Measurements from ENCODE around the gene SH3BP2. TPM values are rescaled to one million over a fixed set of nuclear protein-coding genes. Genes with fewer than 3 reads are reported as not detected.

The SH3BP2 gene
- 10 to 100 TPM; 30.8 to 37.9 (median 34.7) TPM for polyA plus RNA-seq (ENCODE audit: insufficient read length in 4 of 4)

- DNase-seq (ENCODE audit: low read depth in 4 of 4, low spot score in 3 of 4), result no peak
Measured at GRCh38 chr4:2792711-2793585, at the start of gene SH3BP2. SH3BP2 (plus strand) TSS chr4:2793085; CDS start chr4:2820618, 27,533 bp downstream.

GRCh38 chr4:2743518-2744445 lies 49.1 kb upstream of the SH3BP2 start:
- no peak for DNase-seq (ENCODE audit: low read depth in 4 of 4, low spot score in 3 of 4)

GRCh38 chr4:2744576-2745270 lies 48.2 kb upstream of the SH3BP2 start:
- DNase-seq (ENCODE audit: low read depth in 4 of 4, low spot score in 3 of 4), result no peak

- DNase-seq (ENCODE audit: low read depth in 4 of 4, low spot score in 3 of 4), result no peak
Measured at GRCh38 chr4:2745516-2745915, 47.4 kb upstream of the SH3BP2 start.

GRCh38 chr4:2745981-2746806 lies 46.7 kb upstream of the SH3BP2 start:
- no peak for DNase-seq (ENCODE audit: low read depth in 4 of 4, low spot score in 3 of 4)

- no peak for DNase-seq (ENCODE audit: low read depth in 4 of 4, low spot score in 3 of 4)
Measured at GRCh38 chr4:2746891-2747695, 45.8 kb upstream of the SH3BP2 start.

GRCh38 chr4:2750719-2751605 lies 41.9 kb upstream of the SH3BP2 start:
- DNase-seq (ENCODE audit: low read depth in 4 of 4, low spot score in 3 of 4), result no peak

GRCh38 chr4:2753436-2753835 lies 39.4 kb upstream of the SH3BP2 start:
- DNase-seq (ENCODE audit: low read depth in 4 of 4, low spot score in 3 of 4), result no peak

- no peak for DNase-seq (ENCODE audit: low read depth in 4 of 4, low spot score in 3 of 4)
Measured at GRCh38 chr4:2754848-2755819, 37.8 kb upstream of the SH3BP2 start.

GRCh38 chr4:2755821-2756690 lies 36.8 kb upstream of the SH3BP2 start, which contains the start of gene TNIP2:
TNIP2 (minus strand) TSS chr4:2756336; CDS start chr4:2756289, 47 bp downstream.
- peak in 3 of 4 donors; percentile 48 to 55 (median 50) for DNase-seq (ENCODE audit: low read depth in 4 of 4, low spot score in 3 of 4)

GRCh38 chr4:2756691-2757350 lies 36.1 kb upstream of the SH3BP2 start:
- DNase-seq (ENCODE audit: low read depth in 4 of 4, low spot score in 3 of 4), result no peak

GRCh38 chr4:2757426-2757825 lies 35.5 kb upstream of the SH3BP2 start:
- DNase-seq (ENCODE audit: low read depth in 4 of 4, low spot score in 3 of 4), result no peak

GRCh38 chr4:2761035-2761923 lies 31.6 kb upstream of the SH3BP2 start:
- DNase-seq (ENCODE audit: low read depth in 4 of 4, low spot score in 3 of 4), result no peak

- DNase-seq (ENCODE audit: low read depth in 4 of 4, low spot score in 3 of 4), result no peak
Measured at GRCh38 chr4:2762048-2762447, 30.8 kb upstream of the SH3BP2 start.

Data from right renal pelvis (tissue), 4 donors.